LNCAP (cell line): ENCODE data around the gene CCR5AS.

Source experiments
- CTCF ChIP-seq: fragments of 450-650 bp; IDR thresholded peaks from 2 replicates; pipeline ENCODE4 v1.5.1; 2017; ENCODE audit warnings: mild to moderate bottlenecking

The CCR5AS gene

GRCh38 chr3:46397111-46397510 is 9.8 kb downstream of the CCR5AS start:
- no peak for TF ChIP-seq CTCF

DNA sequence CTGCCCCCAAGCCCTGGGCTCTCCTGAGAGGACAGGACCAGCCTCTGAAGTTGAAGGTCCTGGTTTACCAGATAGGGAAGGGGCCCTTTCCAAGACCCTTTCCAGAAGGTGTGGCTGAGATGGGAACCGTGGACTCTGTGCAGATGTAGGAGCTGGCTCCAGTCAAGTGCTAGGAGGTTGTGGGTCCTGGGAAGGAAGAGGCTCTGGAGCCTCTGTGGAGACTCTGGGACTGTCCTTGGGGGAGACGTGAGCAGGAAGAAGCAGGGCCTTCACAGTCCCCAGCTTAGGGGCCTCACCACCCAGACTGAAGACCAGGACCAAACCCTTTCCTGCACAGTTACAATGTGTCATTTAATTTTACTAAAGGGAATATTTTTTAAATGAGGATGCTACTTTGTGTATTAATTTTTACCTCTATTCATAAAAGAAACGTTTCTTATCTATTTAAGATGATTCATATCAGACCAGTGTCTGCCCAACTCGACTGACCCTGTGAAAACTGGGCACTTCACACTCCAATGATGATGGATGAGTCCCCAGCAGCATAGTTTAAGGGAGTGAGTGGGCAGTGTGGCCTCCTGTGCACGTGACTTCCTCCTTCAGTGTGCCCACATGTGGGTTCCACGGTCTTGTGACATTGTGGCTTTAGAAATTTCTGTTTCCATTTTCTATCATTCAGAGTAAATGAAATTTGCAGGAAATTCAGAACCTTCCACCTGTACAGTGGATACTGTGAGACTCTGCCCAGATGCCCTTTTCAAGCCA is 10.9 kb downstream of the CCR5AS start:
- TF ChIP-seq CTCF: no peak

DNA sequence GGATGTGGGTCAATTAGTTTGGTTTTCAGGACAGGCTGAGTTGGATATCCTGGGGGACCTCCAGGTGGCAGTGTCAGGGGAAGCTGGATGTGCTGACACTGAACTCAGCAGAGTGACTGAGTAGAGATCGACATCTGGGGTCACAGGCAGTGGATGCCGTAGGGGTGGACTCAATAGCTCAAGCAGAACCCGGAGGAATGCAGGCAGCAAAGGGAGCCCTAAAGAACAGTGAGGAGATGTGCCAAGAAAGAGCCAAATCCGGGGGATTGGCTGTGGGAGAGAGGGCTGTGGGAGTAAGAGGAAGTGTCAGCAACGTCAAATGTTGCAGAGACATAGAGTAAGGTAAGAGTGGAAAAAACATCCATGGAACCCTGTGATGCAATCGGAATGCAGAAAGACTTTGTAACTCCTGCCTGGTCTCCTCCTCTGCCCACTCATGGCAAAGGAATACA is 11.6 kb downstream of the CCR5AS start:
- TF ChIP-seq CTCF: no peak

DNA sequence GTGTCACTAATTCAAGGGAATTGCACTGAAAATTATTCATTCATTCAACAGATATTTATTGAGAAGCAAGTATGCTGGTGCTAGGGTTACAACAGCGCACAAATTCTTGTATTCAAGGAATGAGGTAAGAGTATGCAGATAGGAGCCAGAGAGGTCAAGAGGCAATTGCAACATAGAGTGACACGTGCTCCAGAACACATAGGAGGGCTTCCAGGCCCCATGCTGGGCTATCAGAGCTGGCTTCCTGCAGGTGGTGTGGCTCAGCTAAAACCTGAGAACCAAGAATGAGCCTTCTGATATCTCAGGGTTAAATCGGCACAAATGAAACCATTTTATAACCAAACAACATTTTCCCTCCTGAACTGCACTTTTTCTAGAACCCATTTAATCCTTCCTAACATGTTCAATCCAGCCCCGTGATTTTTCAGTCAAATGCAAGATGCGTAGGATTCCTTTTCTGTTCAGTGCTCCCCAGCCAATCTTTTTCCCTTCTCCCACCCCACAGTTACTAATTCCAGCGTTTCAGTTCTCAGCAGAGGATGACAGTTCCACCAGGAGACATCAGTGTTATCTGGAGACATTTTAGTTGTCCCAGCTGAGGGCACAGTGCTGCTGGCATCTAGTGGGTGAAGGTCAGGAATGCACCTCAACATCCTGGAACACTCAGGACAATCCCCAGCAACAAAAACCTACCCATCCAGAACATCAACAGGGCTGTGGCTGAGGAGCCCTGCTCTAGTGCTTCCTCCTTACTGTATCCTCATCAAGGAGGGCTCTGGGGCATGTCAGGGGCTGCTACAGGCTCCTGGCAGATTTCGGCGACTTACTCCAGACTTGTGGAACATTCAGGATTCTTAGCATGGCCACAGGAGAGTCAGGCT is 13.1 kb downstream of the CCR5AS start:
- no peak for TF ChIP-seq CTCF

DNA sequence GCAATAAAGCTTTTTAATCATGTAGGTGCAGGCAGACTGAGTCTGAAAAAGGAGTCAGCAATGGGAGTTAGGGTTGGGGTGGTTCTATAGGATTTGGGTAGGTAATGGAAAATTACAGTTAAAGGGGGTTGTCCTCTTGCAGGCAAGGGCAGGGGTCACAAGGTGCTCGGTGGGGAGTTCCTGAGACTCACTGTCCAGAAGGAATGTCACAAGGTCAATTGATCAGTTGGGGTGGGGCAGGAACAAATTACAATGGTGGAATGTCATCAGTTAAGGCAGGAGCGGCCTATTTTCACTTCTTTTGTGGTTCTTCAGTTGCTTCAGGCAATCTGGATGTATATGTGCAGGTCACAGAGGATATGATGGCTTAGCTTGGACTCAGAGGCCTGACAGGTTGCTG is 13.9 kb downstream of the CCR5AS start:
- TF ChIP-seq CTCF: no peak

DNA sequence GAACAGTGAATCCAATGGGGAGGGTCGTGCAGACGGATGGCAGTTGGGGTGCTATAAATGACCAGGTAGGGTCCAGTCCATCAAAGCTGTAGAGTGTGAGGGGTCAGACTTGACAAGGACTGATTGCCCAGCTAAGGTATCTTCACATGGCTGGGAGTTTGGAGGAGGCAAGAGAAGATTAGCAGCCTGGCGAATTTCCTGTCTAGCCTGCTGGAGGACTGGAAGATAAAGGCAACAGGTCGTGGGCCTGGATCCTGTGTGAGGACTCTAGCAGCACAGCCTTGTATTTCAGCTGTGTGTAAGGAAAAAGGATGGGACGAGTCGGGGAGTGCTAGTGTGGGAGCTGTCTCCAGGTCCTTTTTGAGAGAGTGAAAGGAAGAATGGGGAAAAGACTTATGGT is 17.6 kb downstream of the CCR5AS start:
- TF ChIP-seq CTCF: no peak

- TF ChIP-seq CTCF: no peak
Measured at GRCh38 chr3:46386205-46386604, 20.7 kb downstream of the CCR5AS start.
